Measurements from ENCODE around the gene CAPN2.
"Not testable (repeated sequence)": the region's sequence is repeated elsewhere in the genome, so short reads cannot be mapped to it uniquely, and the experiment has no call there.

The CAPN2 gene

GRCh38 chr1:223740038-223740736 lies 27.8 kb downstream of the CAPN2 start:
- not testable (repeated sequence) for DNase-seq

DNA sequence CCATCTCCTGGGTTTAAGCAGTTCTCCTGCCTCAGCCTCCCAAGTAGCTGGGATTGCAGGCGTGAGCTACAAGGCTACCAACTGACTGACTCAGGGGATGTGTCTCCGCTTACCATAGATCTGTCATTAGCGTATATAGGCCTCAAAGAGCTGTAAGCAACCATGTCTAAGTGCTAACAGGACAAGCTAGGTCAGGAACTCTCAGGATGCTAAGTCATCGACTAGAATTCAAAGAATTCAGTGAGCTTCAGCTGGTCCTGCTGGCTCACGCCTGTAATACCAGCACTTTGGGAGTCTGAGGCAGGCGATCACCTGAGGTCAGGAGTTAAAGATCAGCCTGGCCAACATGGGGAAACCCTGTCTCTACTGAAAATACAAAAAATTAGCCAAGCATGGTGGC lies 29.5 kb downstream of the CAPN2 start:
- DNase-seq, result no peak

DNA sequence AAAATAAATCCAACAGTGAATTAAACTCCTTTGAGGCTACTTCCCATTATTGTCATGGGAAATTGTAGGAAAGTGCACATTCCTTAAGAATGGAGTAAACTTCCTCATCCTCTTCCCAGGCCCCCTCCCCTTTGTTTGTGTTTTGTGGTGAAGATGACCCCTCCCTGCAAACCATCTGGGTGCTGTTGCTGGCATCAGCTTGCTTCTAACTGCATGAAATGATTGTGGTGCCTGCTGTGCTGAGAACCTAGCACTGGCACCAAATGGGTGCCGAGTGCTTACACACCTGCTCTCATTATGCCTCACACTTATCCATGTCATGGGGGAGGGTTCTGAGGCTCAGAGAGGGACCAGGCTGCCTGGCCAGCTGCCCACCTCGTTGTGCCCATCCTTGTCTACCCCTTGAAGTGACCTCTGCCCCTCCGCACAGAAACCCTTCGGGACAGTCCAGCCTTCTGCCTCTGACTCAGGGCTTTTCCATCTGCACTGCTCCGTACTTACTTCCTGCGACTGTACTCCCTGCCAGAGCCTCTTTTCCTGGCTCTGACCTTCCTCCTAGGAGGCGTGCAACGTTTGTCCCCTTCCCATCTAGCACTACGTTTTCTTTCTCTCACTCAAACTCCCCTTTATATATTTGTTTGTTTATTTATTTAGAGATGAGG lies 30.6 kb downstream of the CAPN2 start:
- no peak for DNase-seq

GRCh38 chr1:223745731-223746130 lies 33.4 kb downstream of the CAPN2 start:
- DNase-seq, result no peak

DNA sequence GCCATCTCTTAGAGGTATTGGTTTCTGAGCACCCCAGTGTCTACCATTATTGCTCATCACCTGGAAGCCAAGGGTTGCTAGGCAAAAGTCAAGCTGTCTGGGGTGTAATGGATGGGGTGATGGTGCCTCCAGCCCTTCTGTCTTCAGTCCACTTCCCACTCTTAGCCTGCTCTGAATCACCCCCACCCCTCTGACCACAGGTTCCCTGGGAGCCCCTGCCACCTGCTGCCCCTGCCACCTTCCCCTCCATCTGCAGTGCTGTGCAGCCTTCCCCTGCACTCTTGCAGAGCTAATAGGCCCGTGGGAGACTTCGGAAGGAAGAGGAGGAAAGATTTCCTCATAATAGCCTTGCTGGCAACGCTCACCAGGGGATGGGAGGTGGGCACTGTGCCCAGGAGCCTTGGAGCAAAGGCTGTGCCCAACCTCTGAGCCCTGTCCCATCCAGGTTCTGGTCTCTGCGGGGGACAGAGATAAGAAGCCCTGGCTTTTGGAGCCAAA lies 35.5 kb downstream of the CAPN2 start:
- DNase-seq, result no peak

DNA sequence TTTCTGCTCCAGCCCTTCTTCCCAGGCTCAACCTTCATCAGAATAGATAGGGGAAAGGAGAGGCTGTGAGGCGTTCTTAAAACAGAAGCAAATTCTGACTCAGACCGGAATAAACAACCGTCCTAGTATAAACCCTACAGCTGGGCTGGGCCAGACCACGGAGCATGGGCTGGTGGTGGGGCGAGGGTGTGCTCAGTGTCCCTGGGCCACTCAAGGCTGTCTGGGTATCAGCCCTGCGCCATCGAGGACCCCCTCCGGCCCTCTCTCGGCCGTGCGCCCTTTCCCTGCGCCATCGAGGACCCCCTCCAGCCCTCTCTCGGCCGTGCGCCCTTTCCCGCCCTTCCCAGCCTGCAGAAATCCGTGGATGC lies 36.0 kb downstream of the CAPN2 start:
- DNase-seq, result no peak

DNA sequence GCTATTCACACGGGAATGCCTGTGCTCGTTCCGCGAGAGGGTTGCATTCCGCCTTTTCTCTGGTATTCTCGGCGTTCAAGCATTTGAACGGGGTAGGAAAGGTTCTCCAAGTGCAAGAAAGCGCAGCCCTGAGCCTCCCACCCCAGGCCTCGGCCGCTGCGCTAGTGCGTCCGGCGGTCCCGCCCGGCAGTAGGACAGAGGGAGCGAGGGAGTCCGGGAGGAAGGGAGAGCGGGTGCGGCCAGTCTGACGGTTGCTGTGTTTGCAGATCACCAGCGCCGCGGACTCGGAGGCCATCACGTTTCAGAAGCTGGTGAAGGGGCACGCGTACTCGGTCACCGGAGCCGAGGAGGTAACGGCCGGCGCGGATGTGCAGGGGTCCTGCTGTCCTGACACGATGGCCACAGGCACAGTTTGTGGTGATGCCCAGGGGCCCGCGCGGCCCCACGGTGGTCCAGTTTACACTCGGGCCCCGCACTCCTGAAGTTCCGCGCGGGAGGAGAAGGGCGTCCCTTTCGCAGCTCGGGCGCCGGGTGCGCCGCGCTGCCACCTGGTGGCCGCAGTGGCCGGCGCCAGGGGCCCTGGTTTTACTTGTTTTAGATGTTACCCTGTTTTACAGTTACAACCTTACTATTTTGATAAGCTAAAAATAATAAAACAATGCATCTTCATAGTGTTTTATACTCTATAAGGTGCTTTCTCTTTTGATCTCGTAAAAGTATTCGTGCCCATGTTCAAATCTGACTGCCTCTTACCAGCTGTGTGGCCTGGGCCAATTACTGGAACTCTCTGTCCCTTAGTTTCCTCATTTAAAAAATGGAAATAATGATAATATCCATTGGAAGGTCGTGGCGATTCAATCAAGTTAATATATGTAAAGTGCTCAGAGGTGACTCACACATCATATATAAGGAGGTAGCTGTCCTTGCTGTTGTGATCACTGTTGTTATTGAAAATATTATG lies 36.7 kb downstream of the CAPN2 start:
- peak; percentile 64 for DNase-seq

- no peak for DNase-seq
Measured at GRCh38 chr1:223750730-223751570, 38.6 kb downstream of the CAPN2 start.

- no peak for DNase-seq
Measured at GRCh38 chr1:223751696-223752095, 39.4 kb downstream of the CAPN2 start.

DNA sequence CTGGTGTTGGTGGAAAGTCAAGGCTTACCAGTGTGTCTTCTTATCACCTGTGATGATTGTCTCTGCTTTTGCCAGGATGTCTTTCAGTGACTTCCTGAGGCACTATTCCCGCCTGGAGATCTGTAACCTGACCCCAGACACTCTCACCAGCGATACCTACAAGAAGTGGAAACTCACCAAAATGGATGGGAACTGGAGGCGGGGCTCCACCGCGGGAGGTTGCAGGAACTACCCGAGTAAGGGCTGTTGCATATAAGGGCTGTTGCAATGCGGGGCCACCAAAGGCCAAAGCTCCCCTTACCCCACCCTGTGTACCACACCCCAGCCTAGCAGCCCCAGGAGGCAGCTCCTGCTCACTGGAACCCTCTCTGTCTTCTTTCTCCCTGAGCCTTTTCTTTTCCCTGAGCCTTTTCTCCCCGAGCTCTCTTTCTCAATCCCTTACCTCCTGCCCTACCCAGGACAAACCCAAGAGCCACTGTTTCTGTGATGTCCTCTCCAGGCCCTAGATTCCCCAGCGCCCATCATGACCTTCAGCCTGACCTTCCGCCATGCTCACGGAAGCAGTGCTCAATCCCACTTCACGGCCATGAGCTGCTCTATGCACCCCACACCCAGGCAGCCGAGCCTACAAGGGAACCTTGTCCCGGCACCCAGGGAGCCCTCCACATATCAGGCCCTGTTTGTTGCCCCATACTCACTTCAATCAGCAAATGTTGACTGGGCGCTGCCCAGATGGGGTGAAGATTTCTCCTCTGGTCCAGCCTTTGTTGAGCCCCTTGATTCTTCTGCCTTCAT lies 40.6 kb downstream of the CAPN2 start:
- no peak for DNase-seq

GRCh38 chr1:223754681-223755431 lies 42.5 kb downstream of the CAPN2 start:
- DNase-seq, result no peak

DNA sequence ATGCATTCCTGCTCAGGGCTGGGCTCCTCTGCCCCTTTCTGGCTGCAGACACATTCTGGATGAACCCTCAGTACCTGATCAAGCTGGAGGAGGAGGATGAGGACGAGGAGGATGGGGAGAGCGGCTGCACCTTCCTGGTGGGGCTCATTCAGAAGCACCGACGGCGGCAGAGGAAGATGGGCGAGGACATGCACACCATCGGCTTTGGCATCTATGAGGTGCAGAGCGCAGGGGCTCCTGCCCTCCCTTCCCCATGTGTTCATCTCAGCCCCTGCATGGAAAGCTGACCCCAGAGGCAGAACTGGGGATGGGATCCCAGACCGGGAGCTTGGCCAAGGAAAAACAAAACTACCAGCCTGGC lies 43.1 kb downstream of the CAPN2 start:
- DNase-seq, result no peak

- DNase-seq, result no peak
Measured at GRCh38 chr1:223755992-223756775, 43.8 kb downstream of the CAPN2 start.

- no peak for DNase-seq
Measured at GRCh38 chr1:223756806-223757700, 44.7 kb downstream of the CAPN2 start.

- no peak for DNase-seq
Measured at GRCh38 chr1:223758734-223759133, 46.4 kb downstream of the CAPN2 start.

- DNase-seq, result no peak
Measured at GRCh38 chr1:223759273-223759672, 46.9 kb downstream of the CAPN2 start.

GRCh38 chr1:223760833-223761232 lies 48.5 kb downstream of the CAPN2 start:
- no peak for DNase-seq

DNA sequence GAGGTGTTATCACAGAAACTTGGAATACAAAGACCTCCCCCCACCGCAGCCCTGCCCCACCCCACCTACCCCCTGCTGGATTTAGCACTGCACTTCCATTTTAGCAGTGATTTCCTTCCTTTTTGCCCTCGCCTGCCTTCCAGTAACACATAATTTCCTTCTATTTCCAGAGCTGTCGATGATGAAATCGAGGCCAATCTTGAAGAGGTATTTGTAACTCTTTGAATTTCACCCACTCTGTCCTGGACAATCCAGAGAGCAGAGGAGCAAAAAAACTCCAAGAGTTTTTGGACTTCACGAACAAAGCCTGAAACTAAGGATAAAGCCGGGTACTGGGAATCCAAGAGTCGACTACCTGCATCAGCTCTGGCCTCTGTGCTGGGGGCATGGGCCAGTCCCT lies 49.1 kb downstream of the CAPN2 start:
- no peak for DNase-seq

GRCh38 chr1:223763251-223763650 lies 50.9 kb downstream of the CAPN2 start:
- no peak for DNase-seq

Data from stimulated activated CD4-positive, alpha-beta T cell treated with anti-CD3 and anti-CD28 coated beads, Interleukin-12 subunit alpha, Interleukin-12 subunit beta, amount 100 ng/mL, for 4 hours (primary cell).